Panc1 (cell line): ENCODE measurements around the gene ZNF512.

Experiments
- CTCF ChIP-seq: fragments of 450-650 bp; IDR thresholded peaks from 2 replicates; pipeline ENCODE4 v1.5.1; 2017; ENCODE audit warnings: mild to moderate bottlenecking
- POLR2AphosphoS5 ChIP-seq: IDR thresholded peaks from 2 replicates; pipeline ENCODE4 v1.6.1; 2012; ENCODE audit warnings: mild to moderate bottlenecking, low read depth, low read length, moderate library complexity
- TCF7L2 ChIP-seq: IDR thresholded peaks from 2 replicates; pipeline ENCODE4 v1.6.1; 2011; ENCODE audit warnings: mild to moderate bottlenecking, low read depth, low read length, inconsistent platforms

- no peak for TF ChIP-seq CTCF
- no peak for TF ChIP-seq POLR2AphosphoS5
- no peak for TF ChIP-seq TCF7L2
These were observed 5.5 kb downstream of the ZNF512 start for GRCh38 chr2:27588308-27588707.
